ENCODE results near the gene DPYD. TPM values are rescaled to one million over a fixed set of nuclear protein-coding genes. Genes with fewer than 3 reads are reported as not detected.

The DPYD gene
- total and polyA plus RNA-seq, 7 experiments from 2014 or later: 52.6 to 87.2 (median 57.4) TPM

GRCh38 chr1:97936976-97937375 lies 16.1 kb upstream of the DPYD start:
- Mint-ChIP-seq H3K4me3 (no peak overlapping the region), H3K4me1 (peaks cover 10 to 44% (median 20%) of the 10 kb centered on the region in 7 donors), H3K27me3 (peaks cover 0 to 20% (median 0%) of the 10 kb centered on the region in 5 donors), H3K36me3 (peaks cover 0 to 14% (median 0%) of the 10 kb centered on the region in 5 donors), H3K27ac (peak overlapping the region in 1 of 9 donors; percentile 38), H3K9me3 (peaks cover 0 to 6% (median 0%) of the 10 kb centered on the region in 11 donors)
- no peaks in the 10 kb centered on the region for H3K27me3 ChIP-seq (ENCODE audit: control insufficient read depth in 2 of 2, insufficient read depth in 2 of 2, low read length in 2 of 2)
- ChIA-PET POLR2A (no interaction called here), CTCF (interaction anchor here (0.6 kb wide), 1 partner anchor 71 kb away, joined by 3 read pairs; no protein-coding TSS in a partner anchor)
- H3K4me1 ChIP-seq (ENCODE audit: control insufficient read depth in 2 of 2, insufficient read depth in 2 of 2, low read length in 2 of 2): peaks cover 0 to 4% of the 10 kb centered on the region in 2 donors
- intact Hi-C loops (cut with micrococcal nuclease): no loop called here
- no peak for DNase-seq
- H3K9me3 ChIP-seq (ENCODE audit: control insufficient read depth in 2 of 3, low read length in 3 of 3): no peaks in the 10 kb centered on the region
- no peak for ATAC-seq
- no peak overlapping the region for H3K27ac ChIP-seq (ENCODE audit: low read depth, low read length)
- H3K4me3 ChIP-seq (ENCODE audit: low read length): no peak overlapping the region
- no peaks in the 10 kb centered on the region for H3K36me3 ChIP-seq (ENCODE audit: control insufficient read depth in 2 of 3, insufficient read depth in 3 of 3, low read length in 3 of 3)

- Mint-ChIP-seq H3K4me1 (peaks cover 7 to 22% (median 10%) of the 10 kb centered on the region in 7 donors), H3K9me3 (peaks cover 0 to 2% (median 0%) of the 10 kb centered on the region in 11 donors), H3K4me3 (no peak overlapping the region), H3K36me3 (peaks cover 0 to 1% (median 0%) of the 10 kb centered on the region in 5 donors), H3K27me3 (peaks cover 0 to 30% (median 0%) of the 10 kb centered on the region in 5 donors), H3K27ac (peak overlapping the region in 1 of 9 donors; percentile 2)
- no peak overlapping the region for H3K4me3 ChIP-seq (ENCODE audit: low read length)
- no peak for ATAC-seq
- POLR2A ChIA-PET: interaction anchor here (0.9 kb wide), 1 partner anchor 13 kb away, joined by 4 read pairs; no protein-coding TSS in a partner anchor
- no peaks in the 10 kb centered on the region for H3K9me3 ChIP-seq (ENCODE audit: control insufficient read depth in 2 of 3, low read length in 3 of 3)
- peaks cover 0 to 4% of the 10 kb centered on the region in 2 donors for H3K4me1 ChIP-seq (ENCODE audit: control insufficient read depth in 2 of 2, insufficient read depth in 2 of 2, low read length in 2 of 2)
- H3K36me3 ChIP-seq (ENCODE audit: control insufficient read depth in 2 of 3, insufficient read depth in 3 of 3, low read length in 3 of 3): no peaks in the 10 kb centered on the region
- DNase-seq: peak in 1 of 9 donors; percentile 6
- CTCF ChIA-PET: no interaction called here
- H3K27me3 ChIP-seq (ENCODE audit: control insufficient read depth in 2 of 2, insufficient read depth in 2 of 2, low read length in 2 of 2): no peaks in the 10 kb centered on the region
- intact Hi-C loops (cut with micrococcal nuclease): no loop called here
- no peak overlapping the region for H3K27ac ChIP-seq (ENCODE audit: low read depth, low read length)
These were observed 13.7 kb upstream of the DPYD start for GRCh38 chr1:97934491-97934890.

GRCh38 chr1:97929874-97930851 lies 9.3 kb upstream of the DPYD start:
- Histone ChIP-seq H3K27me3 (ENCODE audit: control insufficient read depth in 2 of 2, insufficient read depth in 2 of 2, low read length in 2 of 2) (no peaks in the 10 kb centered on the region), H3K4me1 (ENCODE audit: control insufficient read depth in 2 of 2, insufficient read depth in 2 of 2, low read length in 2 of 2) (peaks cover 0 to 4% of the 10 kb centered on the region in 2 donors), H3K9me3 (ENCODE audit: control insufficient read depth in 2 of 3, low read length in 3 of 3) (no peaks in the 10 kb centered on the region), H3K27ac (ENCODE audit: low read depth, low read length) (no peak overlapping the region), H3K36me3 (ENCODE audit: control insufficient read depth in 2 of 3, insufficient read depth in 3 of 3, low read length in 3 of 3) (no peaks in the 10 kb centered on the region), H3K4me3 (ENCODE audit: low read length) (no peak overlapping the region)
- ChIA-PET POLR2A (interaction anchor here (0.6 kb wide), 1 partner anchor 50 kb away, joined by 3 read pairs; no protein-coding TSS in a partner anchor), CTCF (no interaction called here)
- peaks cover 0 to 34% (median 0%) of the 10 kb centered on the region in 5 donors for H3K27me3 Mint-ChIP-seq
- DNase-seq: no peak
- H3K4me3 Mint-ChIP-seq: no peak overlapping the region
- H3K36me3 Mint-ChIP-seq: peaks cover 0 to 4% (median 0%) of the 10 kb centered on the region in 5 donors
- H3K27ac Mint-ChIP-seq: no peak overlapping the region
- H3K4me1 Mint-ChIP-seq: peaks cover 7 to 18% (median 8%) of the 10 kb centered on the region in 7 donors
- peaks cover 0 to 3% (median 0%) of the 10 kb centered on the region in 11 donors for H3K9me3 Mint-ChIP-seq
- intact Hi-C loops (cut with micrococcal nuclease): no loop called here
- no peak for ATAC-seq

- peaks cover 0 to 4% (median 0%) of the 10 kb centered on the region in 11 donors for H3K9me3 Mint-ChIP-seq
- peaks cover 0 to 5% (median 0%) of the 10 kb centered on the region in 5 donors for H3K36me3 Mint-ChIP-seq
- Histone ChIP-seq H3K27me3 (ENCODE audit: control insufficient read depth in 2 of 2, insufficient read depth in 2 of 2, low read length in 2 of 2) (no peaks in the 10 kb centered on the region), H3K4me1 (ENCODE audit: control insufficient read depth in 2 of 2, insufficient read depth in 2 of 2, low read length in 2 of 2) (peaks cover 0 to 10% of the 10 kb centered on the region in 2 donors), H3K27ac (ENCODE audit: low read depth, low read length) (no peak overlapping the region), H3K9me3 (ENCODE audit: control insufficient read depth in 2 of 3, low read length in 3 of 3) (no peaks in the 10 kb centered on the region), H3K4me3 (ENCODE audit: low read length) (no peak overlapping the region), H3K36me3 (ENCODE audit: control insufficient read depth in 2 of 3, insufficient read depth in 3 of 3, low read length in 3 of 3) (peaks cover 0 to 1% (median 0%) of the 10 kb centered on the region in 3 experiments)
- ATAC-seq: no peak
- peaks cover 0 to 12% (median 0%) of the 10 kb centered on the region in 5 donors for H3K27me3 Mint-ChIP-seq
- intact Hi-C loops (cut with micrococcal nuclease): no loop called here
- ChIA-PET CTCF (no interaction called here), POLR2A (no interaction called here)
- DNase-seq: no peak
- no peak overlapping the region for H3K27ac Mint-ChIP-seq
- peaks cover 11 to 31% (median 17%) of the 10 kb centered on the region in 7 donors for H3K4me1 Mint-ChIP-seq
- no peak overlapping the region for H3K4me3 Mint-ChIP-seq
These were observed 5.3 kb upstream of the DPYD start for GRCh38 chr1:97926017-97926708.

GRCh38 chr1:97925151-97925550 lies 4.3 kb upstream of the DPYD start:
- peaks cover 12 to 32% (median 18%) of the 10 kb centered on the region in 7 donors for H3K4me1 Mint-ChIP-seq
- Histone ChIP-seq H3K27me3 (ENCODE audit: control insufficient read depth in 2 of 2, insufficient read depth in 2 of 2, low read length in 2 of 2) (no peaks in the 10 kb centered on the region), H3K27ac (ENCODE audit: low read depth, low read length) (no peak overlapping the region), H3K4me1 (ENCODE audit: control insufficient read depth in 2 of 2, insufficient read depth in 2 of 2, low read length in 2 of 2) (peaks cover 0 to 10% of the 10 kb centered on the region in 2 donors), H3K36me3 (ENCODE audit: control insufficient read depth in 2 of 3, insufficient read depth in 3 of 3, low read length in 3 of 3) (peaks cover 0 to 9% (median 0%) of the 10 kb centered on the region in 3 experiments), H3K4me3 (ENCODE audit: low read length) (no peak overlapping the region), H3K9me3 (ENCODE audit: control insufficient read depth in 2 of 3, low read length in 3 of 3) (no peaks in the 10 kb centered on the region)
- H3K4me3 Mint-ChIP-seq: no peak overlapping the region
- POLR2A ChIA-PET: interaction anchor here (0.7 kb wide), 1 partner anchor 8 kb away, joined by 4 read pairs; no protein-coding TSS in a partner anchor
- H3K27ac Mint-ChIP-seq: no peak overlapping the region
- H3K27me3 Mint-ChIP-seq: peaks cover 0 to 7% (median 0%) of the 10 kb centered on the region in 5 donors
- H3K36me3 Mint-ChIP-seq: peaks cover 0 to 5% (median 0%) of the 10 kb centered on the region in 5 donors
- ATAC-seq: no peak
- intact Hi-C loops (cut with micrococcal nuclease): no loop called here
- H3K9me3 Mint-ChIP-seq: peaks cover 0 to 4% (median 0%) of the 10 kb centered on the region in 11 donors
- CTCF ChIA-PET: no interaction called here
- DNase-seq: no peak

- peaks cover 18 to 40% (median 27%) of the 10 kb centered on the region in 7 donors for H3K4me1 Mint-ChIP-seq
- no peak overlapping the region for H3K27ac Mint-ChIP-seq
- Histone ChIP-seq H3K27ac (ENCODE audit: low read depth, low read length) (no peak overlapping the region), H3K36me3 (ENCODE audit: control insufficient read depth in 2 of 3, insufficient read depth in 3 of 3, low read length in 3 of 3) (peaks cover 0 to 9% (median 0%) of the 10 kb centered on the region in 3 experiments), H3K4me1 (ENCODE audit: control insufficient read depth in 2 of 2, insufficient read depth in 2 of 2, low read length in 2 of 2) (peaks cover 6 to 15% of the 10 kb centered on the region in 2 donors), H3K9me3 (ENCODE audit: control insufficient read depth in 2 of 3, low read length in 3 of 3) (no peaks in the 10 kb centered on the region), H3K4me3 (ENCODE audit: low read length) (no peak overlapping the region), H3K27me3 (ENCODE audit: control insufficient read depth in 2 of 2, insufficient read depth in 2 of 2, low read length in 2 of 2) (no peaks in the 10 kb centered on the region)
- CTCF ChIA-PET: no interaction called here
- ATAC-seq: no peak
- DNase-seq: no peak
- POLR2A ChIA-PET: no interaction called here
- H3K9me3 Mint-ChIP-seq: peaks cover 0 to 4% (median 0%) of the 10 kb centered on the region in 11 donors
- peaks cover 0 to 4% (median 0%) of the 10 kb centered on the region in 5 donors for H3K36me3 Mint-ChIP-seq
- H3K4me3 Mint-ChIP-seq: no peak overlapping the region
- H3K27me3 Mint-ChIP-seq: peaks cover 0 to 2% (median 0%) of the 10 kb centered on the region in 5 donors
- intact Hi-C loops (cut with micrococcal nuclease): loop anchor here in 1 of 2 donors (5.0 kb wide), 1 partner anchor 1202 kb away; the partner anchor contains the start of gene PTBP2
These were observed 3.0 kb upstream of the DPYD start for GRCh38 chr1:97923811-97924210.
